ENCODE results near the gene MYO5C. TPM values are rescaled to one million over a fixed set of nuclear protein-coding genes. Genes with fewer than 3 reads are reported as not detected.
A peak's percentile ranks its signal among the peaks of the same experiment; 100 is the strongest.

MYO5C gene
- total and polyA plus RNA-seq, 2 of the 8 experiments (the other 6 are each of a cell fraction or from before 2014, with no cell fraction given): 8.2 to 26.7 TPM

GRCh38 chr15:52246686-52247431 is 48.7 kb downstream of the MYO5C start:
- H2AFZ ChIP-seq (ENCODE audit: low read length): no peak overlapping the region
- FAIRE-seq: peak; percentile 28
- no peak for TF ChIP-seq BRCA1 (IDR thresholded peaks at IDR 0.05; ENCODE audit: low read depth, low read length)
- no peak for TF ChIP-seq GABPA (IDR thresholded peaks at IDR 0.05; ENCODE audit: borderline replicate concordance, insufficient read depth, low read length)
- no peak for TF ChIP-seq FOSL1 (IDR thresholded peaks at IDR 0.05; ENCODE audit: insufficient read depth, low read depth, low read length)
- no peak for TF ChIP-seq MAFK (IDR thresholded peaks at IDR 0.05; ENCODE audit: low read depth, low read length)
- no peak for TF ChIP-seq POLR2AphosphoS5 (IDR thresholded peaks at IDR 0.05; ENCODE audit: low read depth, low read length)
- TF ChIP-seq CREB1 (IDR thresholded peaks at IDR 0.05): no peak
- no peak for TF ChIP-seq SP2 (IDR thresholded peaks at IDR 0.05; ENCODE audit: low read length)
- no peak for TF ChIP-seq PHF8 (conservative IDR thresholded peaks at IDR 0.05; ENCODE audit: low read depth, low read length)
- no peak for TF ChIP-seq SUZ12 (IDR thresholded peaks at IDR 0.05; ENCODE audit: low read length)
- no peak for TF ChIP-seq RFX5 (IDR thresholded peaks at IDR 0.05; ENCODE audit: borderline replicate concordance, low read depth, low read length)
- TF ChIP-seq TAF7 (optimal IDR thresholded peaks at IDR 0.05; ENCODE audit: borderline replicate concordance, low read depth, low read length): no peak
- TF ChIP-seq SP1 (IDR thresholded peaks at IDR 0.05; ENCODE audit: low read depth, low read length): no peak
- no peak for TF ChIP-seq KDM4A (IDR thresholded peaks at IDR 0.05; ENCODE audit: low read depth, low read length, severe bottlenecking)
- TF ChIP-seq CHD1 (IDR thresholded peaks at IDR 0.05; ENCODE audit: low read depth, low read length): no peak

More at GRCh38 chr15:52246686-52247431, 48.7 kb downstream of the MYO5C start:
- no peaks in the 10 kb centered on the region for H3K4me1 ChIP-seq (replicated peaks in 1 of 4; ENCODE audit: control insufficient read depth in 3 of 4, insufficient read depth in 4 of 4, low read length in 3 of 4)
- no peak overlapping the region for H3K56ac ChIP-seq (replicated peaks; ENCODE audit: insufficient read length, low read depth, low read length)
- no peaks in the 10 kb centered on the region for H3K27me3 ChIP-seq (replicated peaks in 1 of 4; ENCODE audit: control insufficient read depth in 3 of 4, extremely low read depth in 1 of 4, insufficient read depth in 3 of 4, low read length in 3 of 4)
- no peak overlapping the region for H3K18ac ChIP-seq (ENCODE audit: extremely low read depth, low read length)
- H4K91ac ChIP-seq (replicated peaks; ENCODE audit: insufficient read length, low read length): no peak overlapping the region
- H3K36me3 ChIP-seq (ENCODE audit: control insufficient read depth in 2 of 4, insufficient read depth in 4 of 4, low read length in 3 of 4): peaks cover 8 to 67% (median 37%) of the 10 kb centered on the region in 4 experiments; a peak in 6 of 8 replicates
- H2BK20ac ChIP-seq (ENCODE audit: low read length): no peak overlapping the region
- no peaks in the 10 kb centered on the region for H3K23me2 ChIP-seq (ENCODE audit: low read depth, low read length)
- H2BK5ac ChIP-seq (ENCODE audit: low read depth, low read length): no peak overlapping the region
- H4K20me1 ChIP-seq (replicated peaks in 1 of 2; ENCODE audit: control insufficient read depth in 1 of 2, insufficient read depth in 2 of 2, low read length in 2 of 2): peaks cover 0 to 2% of the 10 kb centered on the region in 2 experiments
- H4K8ac ChIP-seq (ENCODE audit: extremely low read depth, insufficient read depth, low read length): no peak overlapping the region
- no peak overlapping the region for H3K4ac ChIP-seq (replicated peaks; ENCODE audit: insufficient read length, low read depth, low read length)
- H3K23ac ChIP-seq (ENCODE audit: insufficient read length): no peak overlapping the region
- ChIA-PET CTCF (ENCODE audit: partially characterized antibody) (interaction anchor here (0.7 to 1.9 kb wide), 4 partner anchors 9 to 84 kb away, joined by 3 to 10 read pairs (median 4); no protein-coding TSS in a partner anchor), POLR2A (ENCODE audit: partially characterized antibody) (interaction anchor here (0.7 to 1.1 kb wide), 2 partner anchors 21 to 42 kb away, joined by 3 to 6 read pairs; no protein-coding TSS in a partner anchor)
- no peak overlapping the region for H2BK15ac ChIP-seq (ENCODE audit: low read length)
- H3K14ac ChIP-seq (ENCODE audit: insufficient read length): no peak overlapping the region
- no peak overlapping the region for H2BK120ac ChIP-seq (replicated peaks; ENCODE audit: low read depth, low read length)
- H3K79me1 ChIP-seq (ENCODE audit: low read depth, low read length): no peaks in the 10 kb centered on the region
- no peak overlapping the region for H2BK12ac ChIP-seq (ENCODE audit: low read depth, low read length)
- no peaks in the 10 kb centered on the region for H3K79me2 ChIP-seq (ENCODE audit: control insufficient read depth in 1 of 2, insufficient read depth in 2 of 2, low read length in 2 of 2)
- no peak overlapping the region for H3K4me3 ChIP-seq (ENCODE audit: extremely low read depth in 1 of 4, insufficient read depth in 2 of 4, low read depth in 3 of 4, low read length in 4 of 4)
- WGBS, 2 experiments (ENCODE audit: extremely low coverage in 1 of 2, insufficient coverage in 1 of 2, insufficient read length in 1 of 2, insufficient replicate concordance in 2 of 2, low coverage in 1 of 2, low lambda C conversion rate in 2 of 2, missing lambda C conversion rate in 1 of 2): 93% methylated on average over 16 of the region's 16 CpGs; no CpG with 5 or more reads in 1 of the 2 experiments
- H3K9me3 ChIP-seq (ENCODE audit: insufficient read depth in 2 of 2, low read depth in 1 of 2, low read length in 1 of 2): no peaks in the 10 kb centered on the region
- H3K27ac ChIP-seq (ENCODE audit: low read depth, low read length): no peak overlapping the region
- H3K9ac ChIP-seq (replicated peaks in 1 of 4; ENCODE audit: extremely low read depth in 1 of 4, low read depth in 3 of 4, low read length in 3 of 4): no peak overlapping the region
- H2AK5ac ChIP-seq (ENCODE audit: low read depth, low read length): no peak overlapping the region
- no peak for DNase-seq (ENCODE audit: low read depth in 1 of 2, low spot score in 2 of 2)
- no peak overlapping the region for H3K4me2 ChIP-seq (ENCODE audit: insufficient read depth in 1 of 2, low read depth in 2 of 2, low read length in 2 of 2)
- no peak overlapping the region for H4K5ac ChIP-seq (ENCODE audit: insufficient read length, low read depth, low read length)

Data from H1 (cell line).